HepG2 (cell line): ENCODE results near the gene ERH. TPM values are rescaled to one million over a fixed set of nuclear protein-coding genes. Genes with fewer than 3 reads are reported as not detected.

Experiments used
- ATAC-seq: fragments of 200-7000 bp; cut with Tn5 transposase; 3 replicates; pipeline ENCODE4 v1.9.1; 2020; ENCODE audit warnings: mild to moderate bottlenecking, moderate library complexity
- BruUV-seq: library from RNA; stranded (reverse); fragments of 400-500 nt; replicated peaks from 2 replicates; lab custom pipeline; 2021; lab: Mats Ljungman, UMichigan
- CTCF ChIA-PET: fragments of 300-600 bp; formaldehyde crosslinking; extraction: SDS; loops from one replicate; lab custom pipeline; 2021; ENCODE audit warnings: low total read pairs, inconsistent platforms, low intra/inter-chr PET ratio; lab: Yijun Ruan, JAX
- POLR2A ChIA-PET: fragments of 350-600 bp; sonication (Branson Sonifier 250); formaldehyde crosslinking; loops from one replicate; lab custom pipeline; 2020; ENCODE audit warnings: antibody characterized with exemption, inconsistent platforms; lab: Yijun Ruan, JAX
- DNase-seq: peaks from one replicate; pipeline ENCODE4 v3.0.0-alpha.2; 2015; ENCODE audit warnings: low spot score
- FAIRE-seq: peaks from 3 replicates; lab custom pipeline; 2011; peaks lifted over from hg19 to GRCh38; lab: Jason Lieb, UNC
- H2AFZ ChIP-seq: one replicate; pipeline ENCODE4 v1.6.1; 2011; ENCODE audit warnings: low read length, inconsistent platforms
- H3K27ac ChIP-seq: fragments of 300-600 bp; 3 replicates; pipeline ENCODE4 v1.8.0; 2011; ENCODE audit warnings: mixed run types, mild to moderate bottlenecking, mixed read lengths, low read length, inconsistent platforms; ENCODE audit not compliant: insufficient read depth; ENCODE audit errors: extremely low read length
- H3K27me3 ChIP-seq, 2 experiments: fragments of 200-600 bp in 1 of 2; 2 replicates in 1 of 2; 3 replicates in 1 of 2; pipeline versions ENCODE4 v1.6.0 to v1.8.0; 2011; ENCODE audit warnings: low read length in 2 of 2, mild to moderate bottlenecking in 2 of 2, moderate library complexity in 2 of 2, inconsistent platforms in 1 of 2; ENCODE audit not compliant: insufficient read depth in 2 of 2, control insufficient read depth in 1 of 2
- H3K36me3 ChIP-seq, 2 experiments: fragments of 200-600 bp in 1 of 2; replicated peaks in 1 of 2; 2 replicates in 1 of 2; 3 replicates in 1 of 2; pipeline versions ENCODE4 v1.5.1 to v1.8.0; 2011; ENCODE audit warnings: low read length in 2 of 2, inconsistent platforms in 1 of 2; ENCODE audit not compliant: insufficient read depth in 2 of 2, control insufficient read depth in 1 of 2
- H3K4me1 ChIP-seq: 2 replicates; pipeline ENCODE4 v1.5.1; 2012; ENCODE audit warnings: low read length, inconsistent platforms; ENCODE audit not compliant: insufficient read depth
- H3K4me2 ChIP-seq: 2 replicates; pipeline ENCODE4 v1.6.0; 2011; ENCODE audit warnings: low read depth, low read length, inconsistent platforms
- H3K4me3 ChIP-seq, 3 experiments: fragments of 200-600 bp in 1 of 3; sonication (generic), shearing (Covaris generic) in 1 of 3; replicated peaks in 1 of 3; 2 replicates each; pipeline ENCODE4 v1.5.1; 2011 to 2016; ENCODE audit warnings: low read length in 3 of 3, inconsistent platforms in 2 of 3, low read depth in 2 of 3, mild to moderate bottlenecking in 2 of 3, control low read depth in 1 of 3, mixed read lengths in 1 of 3; ENCODE audit not compliant: insufficient read depth in 1 of 3
- H3K79me2 ChIP-seq: one replicate; pipeline ENCODE4 v1.6.1; 2011; ENCODE audit warnings: low read length, inconsistent platforms; ENCODE audit not compliant: insufficient read depth
- H3K9ac ChIP-seq: 2 replicates; pipeline ENCODE4 v1.6.0; 2011; ENCODE audit warnings: mild to moderate bottlenecking, low read depth, low read length, inconsistent platforms; ENCODE audit not compliant: insufficient read depth
- H3K9me3 ChIP-seq: 2 replicates; pipeline ENCODE4 v1.5.1; 2012; ENCODE audit warnings: mild to moderate bottlenecking, low read length
- H4K20me1 ChIP-seq: 2 replicates; pipeline ENCODE4 v1.6.0; 2011; ENCODE audit warnings: inconsistent platforms, mild to moderate bottlenecking, low read length, moderate library complexity; ENCODE audit not compliant: insufficient read depth
- ARNT2 ChIP-seq: sonication (generic); formaldehyde crosslinking; IDR thresholded peaks from 2 replicates; pipeline ENCODE4 v1.8.0; 2022; ENCODE audit warnings: mild to moderate bottlenecking, low read depth, missing genetic modification reagents, moderate library complexity
- CEBPG ChIP-seq: IDR thresholded peaks from 2 replicates; pipeline ENCODE4 v1.6.1; 2016
- KLF16 ChIP-seq, 2 experiments: sonication (generic) in 1 of 2; formaldehyde crosslinking in 1 of 2; IDR thresholded peaks; 2 replicates each; pipeline versions ENCODE4 v1.6.1 to v1.8.0; 2016 to 2023; ENCODE audit warnings: missing genetic modification reagents in 2 of 2, missing compliant biosample characterization in 1 of 2
- MXD4 ChIP-seq: IDR thresholded peaks from 2 replicates; pipeline ENCODE4 v1.6.1; 2016; ENCODE audit warnings: mild to moderate bottlenecking, missing biosample characterization, missing genetic modification reagents
- MYNN ChIP-seq: sonication (generic); formaldehyde crosslinking; IDR thresholded peaks from 2 replicates; pipeline ENCODE4 v1.4.0; 2020; ENCODE audit warnings: mild to moderate bottlenecking, low read depth, missing genetic modification reagents
- SMC3 ChIP-seq: IDR thresholded peaks from 2 replicates; pipeline ENCODE4 v1.6.1; 2011; ENCODE audit warnings: low read length, improper control_type of control experiment
- U2AF1 ChIP-seq: fragments of 200-400 bp; formaldehyde crosslinking; optimal IDR thresholded peaks from 2 replicates; pipeline ENCODE3; 2017; ENCODE audit warnings: mild to moderate bottlenecking, low read depth, low read length
- ZFP36 ChIP-seq: fragments of 150-350 bp; IDR thresholded peaks from 2 replicates; pipeline ENCODE4 v1.6.1; 2018; ENCODE audit warnings: borderline replicate concordance, low read length, low read depth; ENCODE audit not compliant: partially characterized antibody
- ZNF773 ChIP-seq: sonication (generic); formaldehyde crosslinking; IDR thresholded peaks from 2 replicates; pipeline ENCODE4 v1.4.0; 2020; ENCODE audit warnings: missing genetic modification reagents, borderline replicate concordance
- ZNF788 ChIP-seq: sonication (generic); formaldehyde crosslinking; IDR thresholded peaks from 2 replicates; pipeline ENCODE4 v1.5.0; 2020; ENCODE audit warnings: mild to moderate bottlenecking, missing genetic modification reagents, borderline replicate concordance
- WGBS: methylation state at CpG from one replicate; pipeline ENCODE4 v1.1.6; 2017; ENCODE audit warnings: low lambda C conversion rate; 5-methylcytosine and 5-hydroxymethylcytosine counted together
- in situ Hi-C: cut with HindIII; loops from 2 replicates; pipeline ENCODE4 v1.10.0; 2017; ENCODE audit warnings: low pct_unique_long_range_greater_than_20kb; ENCODE audit not compliant: extremely low pct_ligation_motif_present
- intact Hi-C: fragments of 100-400 bp; cut with micrococcal nuclease; formaldehyde crosslinking; loops from one replicate; pipeline ENCODE4 v1.10.0; 2022; ENCODE audit not compliant: unreplicated experiment
- polyA plus RNA-seq, 8 experiments: library from polyadenylated mRNA; depleted of rRNA in 3 of 8; stranded (reverse) in 7 of 8; unstranded in 1 of 8; fragments of >200 nt; fragmentation: Illumina TruSeq in 4 of 8; extraction: Trizol in 4 of 8; gene quantifications; 2 replicates each; pipeline versions ENCODE4 v1.2.1 to v1.2.3, GENCODE V29; 2011 to 2016; ENCODE audit warnings: low read depth in 4 of 8, missing spikeins in 1 of 8, mixed read lengths in 1 of 8; ENCODE audit not compliant: insufficient read depth in 1 of 8
- total RNA-seq, 5 experiments: library from RNA; depleted of rRNA; stranded (reverse); fragments of >200 nt; fragmentation: Illumina TruSeq; extraction: Trizol; gene quantifications; 2 replicates each; pipeline ENCODE4 v1.2.3, GENCODE V29; 2016; ENCODE audit warnings: low read depth in 1 of 5
- TF ChIP-seq, protein P1 (sequence below): sonication (generic); formaldehyde crosslinking; IDR thresholded peaks from 2 replicates; pipeline ENCODE4 v1.4.0; 2020; ENCODE audit warnings: missing genetic modification reagents, borderline replicate concordance
- TF ChIP-seq, protein P2 (sequence below): IDR thresholded peaks from 2 replicates; pipeline ENCODE4 v1.6.1; 2016; ENCODE audit warnings: missing compliant biosample characterization, missing genetic modification reagents, borderline replicate concordance
- TF ChIP-seq, protein P3 (sequence below): IDR thresholded peaks from 2 replicates; pipeline ENCODE4 v1.6.1; 2012; ENCODE audit warnings: low read depth, low read length, improper control_type of control experiment
- TF ChIP-seq, protein P4 (sequence below): IDR thresholded peaks from 2 replicates; pipeline ENCODE4 v1.6.1; 2016; ENCODE audit warnings: control low read depth
- TF ChIP-seq, protein P5 (sequence below): sonication (generic); formaldehyde crosslinking; IDR thresholded peaks from 2 replicates; pipeline ENCODE4 v1.8.1; 2023; ENCODE audit warnings: missing genetic modification reagents, mild to moderate bottlenecking, borderline replicate concordance

The ERH gene
- total and polyA plus RNA-seq, 2 of the 13 experiments (the other 11 are each of a cell fraction or from before 2014, with no cell fraction given), result 105 to 341 TPM

DNA sequence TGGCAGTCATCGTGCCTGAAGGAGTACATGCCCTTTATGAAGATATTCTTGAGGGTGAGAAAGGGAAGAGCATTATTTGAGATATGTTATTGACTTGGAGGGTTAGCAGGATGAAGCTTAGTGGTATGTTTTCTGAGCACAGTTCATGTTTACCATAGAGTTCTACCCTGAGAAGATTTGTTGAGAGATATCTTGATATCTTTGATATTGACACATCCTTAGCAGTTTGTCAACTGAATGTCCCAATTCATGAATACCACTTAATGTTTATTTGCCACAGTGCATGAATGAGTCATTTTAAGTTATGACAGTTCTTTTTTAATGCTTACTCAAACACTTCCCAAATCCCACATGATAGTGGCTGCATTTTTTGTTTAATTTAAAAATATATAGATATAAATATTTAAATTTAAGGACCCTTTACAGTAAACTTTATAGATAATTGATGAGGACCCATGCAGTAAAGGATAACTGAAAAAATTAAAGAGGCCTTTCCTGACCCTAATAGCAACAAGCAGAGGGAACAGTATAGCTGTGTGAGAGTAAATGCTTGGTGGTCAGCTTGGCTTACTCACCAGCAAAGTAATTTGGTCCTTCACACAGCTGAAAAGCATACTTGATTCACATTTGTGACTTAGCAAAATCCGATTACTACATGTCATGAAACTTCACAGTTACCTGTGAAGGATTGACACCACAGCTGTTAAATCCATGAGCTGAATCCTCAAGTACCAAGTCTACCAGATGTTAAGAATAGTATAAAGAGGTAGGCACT lies 26.2 kb upstream of the ERH start:
- BruUV-seq, result no TSS peak
- ChIA-PET CTCF (no interaction called here), POLR2A (interaction anchor here (0.5 to 1.6 kb wide), 2 partner anchors 26 to 281 kb away, joined by 3 to 4 read pairs; partner anchors contain the start of genes ERH and SLC39A9)
- Histone ChIP-seq H3K79me2 (peaks cover 19% of the 10 kb centered on the region), H3K4me1 (peaks cover 29% of the 10 kb centered on the region), H2AFZ (no peak overlapping the region), H3K4me3 (no peak overlapping the region), H4K20me1 (no peaks in the 10 kb centered on the region; the same call in 1 of the 2 replicates), H3K9ac (no peak overlapping the region), H3K9me3 (no peaks in the 10 kb centered on the region), H3K36me3 (peaks cover 9 to 26% of the 10 kb centered on the region in 2 experiments), H3K27me3 (no peaks in the 10 kb centered on the region), H3K4me2 (peak overlapping the region; percentile 44), H3K27ac (peak overlapping the region; percentile 56)
- in situ Hi-C loops, result no loop called here
- FAIRE-seq (peak; percentile 51), DNase-seq (peak; percentile 67), ATAC-seq (peak; percentile 74)
- 48% methylated on average over 2 of the region's 2 CpGs for WGBS
- intact Hi-C loops, result no loop called here
- no peak for TF ChIP-seq ZFP36
- no peak for TF ChIP-seq MXD4
- no peak for TF ChIP-seq ZNF773
- TF ChIP-seq, protein P1, sequence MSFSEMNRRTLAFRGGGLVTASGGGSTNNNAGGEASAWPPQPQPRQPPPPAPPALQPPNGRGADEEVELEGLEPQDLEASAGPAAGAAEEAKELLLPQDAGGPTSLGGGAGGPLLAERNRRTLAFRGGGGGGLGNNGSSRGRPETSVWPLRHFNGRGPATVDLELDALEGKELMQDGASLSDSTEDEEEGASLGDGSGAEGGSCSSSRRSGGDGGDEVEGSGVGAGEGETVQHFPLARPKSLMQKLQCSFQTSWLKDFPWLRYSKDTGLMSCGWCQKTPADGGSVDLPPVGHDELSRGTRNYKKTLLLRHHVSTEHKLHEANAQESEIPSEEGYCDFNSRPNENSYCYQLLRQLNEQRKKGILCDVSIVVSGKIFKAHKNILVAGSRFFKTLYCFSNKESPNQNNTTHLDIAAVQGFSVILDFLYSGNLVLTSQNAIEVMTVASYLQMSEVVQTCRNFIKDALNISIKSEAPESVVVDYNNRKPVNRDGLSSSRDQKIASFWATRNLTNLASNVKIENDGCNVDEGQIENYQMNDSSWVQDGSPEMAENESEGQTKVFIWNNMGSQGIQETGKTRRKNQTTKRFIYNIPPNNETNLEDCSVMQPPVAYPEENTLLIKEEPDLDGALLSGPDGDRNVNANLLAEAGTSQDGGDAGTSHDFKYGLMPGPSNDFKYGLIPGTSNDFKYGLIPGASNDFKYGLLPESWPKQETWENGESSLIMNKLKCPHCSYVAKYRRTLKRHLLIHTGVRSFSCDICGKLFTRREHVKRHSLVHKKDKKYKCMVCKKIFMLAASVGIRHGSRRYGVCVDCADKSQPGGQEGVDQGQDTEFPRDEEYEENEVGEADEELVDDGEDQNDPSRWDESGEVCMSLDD (CRISPR knock-in tag), result no peak
- TF ChIP-seq, protein P2, sequence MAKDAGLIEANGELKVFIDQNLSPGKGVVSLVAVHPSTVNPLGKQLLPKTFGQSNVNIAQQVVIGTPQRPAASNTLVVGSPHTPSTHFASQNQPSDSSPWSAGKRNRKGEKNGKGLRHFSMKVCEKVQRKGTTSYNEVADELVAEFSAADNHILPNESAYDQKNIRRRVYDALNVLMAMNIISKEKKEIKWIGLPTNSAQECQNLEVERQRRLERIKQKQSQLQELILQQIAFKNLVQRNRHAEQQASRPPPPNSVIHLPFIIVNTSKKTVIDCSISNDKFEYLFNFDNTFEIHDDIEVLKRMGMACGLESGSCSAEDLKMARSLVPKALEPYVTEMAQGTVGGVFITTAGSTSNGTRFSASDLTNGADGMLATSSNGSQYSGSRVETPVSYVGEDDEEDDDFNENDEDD (CRISPR knock-in tag), result no peak
- TF ChIP-seq KLF16 (CRISPR knock-in tag; IDR thresholded peaks at IDR 0.05), result no peak
- TF ChIP-seq CEBPG, result 0 out of 2 replicates have a peak, but pooled peaks have one; percentile 25
- TF ChIP-seq ARNT2 (CRISPR knock-in tag), result no peak
- no peak for TF ChIP-seq SMC3
- no peak for TF ChIP-seq MYNN (CRISPR knock-in tag)
- no peak for TF ChIP-seq ZNF788 (CRISPR knock-in tag)
- TF ChIP-seq, protein P3, sequence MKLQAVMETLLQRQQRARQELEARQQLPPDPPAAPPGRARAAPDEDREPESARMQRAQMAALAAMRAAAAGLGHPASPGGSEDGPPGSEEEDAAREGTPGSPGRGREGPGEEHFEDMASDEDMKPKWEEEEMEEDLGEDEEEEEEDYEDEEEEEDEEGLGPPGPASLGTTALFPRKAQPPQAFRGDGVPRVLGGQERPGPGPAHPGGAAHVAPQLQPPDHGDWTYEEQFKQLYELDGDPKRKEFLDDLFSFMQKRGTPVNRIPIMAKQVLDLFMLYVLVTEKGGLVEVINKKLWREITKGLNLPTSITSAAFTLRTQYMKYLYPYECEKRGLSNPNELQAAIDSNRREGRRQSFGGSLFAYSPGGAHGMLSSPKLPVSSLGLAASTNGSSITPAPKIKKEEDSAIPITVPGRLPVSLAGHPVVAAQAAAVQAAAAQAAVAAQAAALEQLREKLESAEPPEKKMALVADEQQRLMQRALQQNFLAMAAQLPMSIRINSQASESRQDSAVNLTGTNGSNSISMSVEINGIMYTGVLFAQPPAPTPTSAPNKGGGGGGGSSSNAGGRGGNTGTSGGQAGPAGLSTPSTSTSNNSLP, result peak; percentile 87
- TF ChIP-seq, protein P4, sequence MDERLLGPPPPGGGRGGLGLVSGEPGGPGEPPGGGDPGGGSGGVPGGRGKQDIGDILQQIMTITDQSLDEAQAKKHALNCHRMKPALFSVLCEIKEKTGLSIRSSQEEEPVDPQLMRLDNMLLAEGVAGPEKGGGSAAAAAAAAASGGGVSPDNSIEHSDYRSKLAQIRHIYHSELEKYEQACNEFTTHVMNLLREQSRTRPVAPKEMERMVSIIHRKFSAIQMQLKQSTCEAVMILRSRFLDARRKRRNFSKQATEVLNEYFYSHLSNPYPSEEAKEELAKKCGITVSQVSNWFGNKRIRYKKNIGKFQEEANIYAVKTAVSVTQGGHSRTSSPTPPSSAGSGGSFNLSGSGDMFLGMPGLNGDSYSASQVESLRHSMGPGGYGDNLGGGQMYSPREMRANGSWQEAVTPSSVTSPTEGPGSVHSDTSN (CRISPR knock-in tag), result no peak
- TF ChIP-seq, protein P5, sequence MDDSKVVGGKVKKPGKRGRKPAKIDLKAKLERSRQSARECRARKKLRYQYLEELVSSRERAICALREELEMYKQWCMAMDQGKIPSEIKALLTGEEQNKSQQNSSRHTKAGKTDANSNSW (CRISPR knock-in tag), result no peak
- TF ChIP-seq U2AF1, result no peak
